ENCODE data around the gene SLC39A5.
"Not testable (repeated sequence)": the region's sequence is repeated elsewhere in the genome, so short reads cannot be mapped to it uniquely, and the experiment has no call there.

The SLC39A5 gene

DNA sequence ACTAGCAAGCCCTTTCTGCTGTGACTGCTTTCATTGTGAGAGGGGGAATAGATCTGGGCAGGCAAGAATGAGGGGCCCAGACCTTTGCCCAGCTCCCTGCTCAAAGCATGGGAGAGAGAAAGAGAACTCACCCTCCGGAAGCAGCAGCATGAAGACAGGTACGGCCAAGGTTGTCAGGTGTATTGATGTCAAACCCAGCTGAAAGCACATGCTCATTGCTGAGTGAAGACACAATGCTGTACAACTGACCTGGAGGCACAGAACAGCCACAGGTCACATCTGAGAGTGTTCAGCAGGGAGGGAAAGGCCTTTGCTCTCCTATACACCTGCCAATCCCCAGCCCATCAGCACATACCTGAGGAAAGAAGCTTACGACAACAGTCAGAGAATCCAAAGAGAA lies 22.8 kb downstream of the SLC39A5 start:
- DNase-seq, result no peak

GRCh38 chr12:56253091-56253490 lies 23.2 kb downstream of the SLC39A5 start:
- no peak for DNase-seq

- DNase-seq, result no peak
Observed at GRCh38 chr12:56255671-56256070, 25.8 kb downstream of the SLC39A5 start.

DNA sequence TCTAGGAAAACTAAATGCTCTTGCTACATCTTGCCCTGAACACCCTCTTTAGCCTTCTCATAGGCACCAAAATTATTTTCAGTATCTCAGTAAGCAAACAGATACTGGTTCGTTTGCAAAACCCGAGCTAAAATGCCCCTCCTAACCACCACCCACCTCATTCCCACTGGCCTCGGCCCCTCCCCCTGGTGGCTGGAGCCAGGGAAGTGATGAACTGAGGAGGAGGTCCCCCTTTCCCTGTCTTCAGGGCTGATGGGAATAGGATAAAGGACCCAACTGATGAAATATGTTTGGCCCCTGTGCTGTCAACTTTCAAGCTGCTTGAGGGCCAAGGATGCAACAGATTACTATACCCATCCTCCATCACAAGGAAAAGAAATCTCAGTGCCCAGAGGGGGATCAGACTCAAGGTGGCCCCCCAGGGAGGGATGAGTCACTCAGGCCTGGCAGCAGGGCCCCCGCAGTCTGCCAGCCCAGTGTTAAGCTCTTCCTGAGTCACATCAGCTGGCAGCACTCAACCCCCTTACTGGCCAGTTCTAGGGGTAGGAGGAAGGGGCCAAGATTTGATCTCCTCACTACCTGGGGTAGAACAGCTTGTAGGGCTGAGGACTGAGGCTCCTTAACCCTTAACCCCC lies 26.6 kb downstream of the SLC39A5 start:
- no peak for DNase-seq

DNA sequence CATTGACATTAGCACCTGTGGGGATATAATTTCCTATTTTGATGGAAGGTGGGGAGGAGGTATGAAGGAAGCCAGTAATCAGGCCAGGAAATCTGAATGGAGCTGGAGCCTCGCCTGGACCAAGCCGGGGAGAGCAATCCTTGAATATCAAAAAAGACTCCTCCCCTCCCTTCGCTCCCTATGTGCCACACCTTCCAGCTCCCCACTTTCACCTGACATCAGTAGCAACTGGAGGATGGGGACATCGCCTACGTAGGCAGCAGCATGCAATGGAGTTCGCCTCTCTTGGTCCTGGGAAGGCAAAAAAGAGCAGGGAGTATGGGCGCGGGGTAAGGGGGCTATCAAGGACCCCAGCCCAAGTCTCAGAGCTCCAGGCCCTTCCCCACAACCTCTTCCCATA lies 27.2 kb downstream of the SLC39A5 start:
- DNase-seq, result no peak

GRCh38 chr12:56257491-56258067 lies 27.7 kb downstream of the SLC39A5 start:
- no peak for DNase-seq

DNA sequence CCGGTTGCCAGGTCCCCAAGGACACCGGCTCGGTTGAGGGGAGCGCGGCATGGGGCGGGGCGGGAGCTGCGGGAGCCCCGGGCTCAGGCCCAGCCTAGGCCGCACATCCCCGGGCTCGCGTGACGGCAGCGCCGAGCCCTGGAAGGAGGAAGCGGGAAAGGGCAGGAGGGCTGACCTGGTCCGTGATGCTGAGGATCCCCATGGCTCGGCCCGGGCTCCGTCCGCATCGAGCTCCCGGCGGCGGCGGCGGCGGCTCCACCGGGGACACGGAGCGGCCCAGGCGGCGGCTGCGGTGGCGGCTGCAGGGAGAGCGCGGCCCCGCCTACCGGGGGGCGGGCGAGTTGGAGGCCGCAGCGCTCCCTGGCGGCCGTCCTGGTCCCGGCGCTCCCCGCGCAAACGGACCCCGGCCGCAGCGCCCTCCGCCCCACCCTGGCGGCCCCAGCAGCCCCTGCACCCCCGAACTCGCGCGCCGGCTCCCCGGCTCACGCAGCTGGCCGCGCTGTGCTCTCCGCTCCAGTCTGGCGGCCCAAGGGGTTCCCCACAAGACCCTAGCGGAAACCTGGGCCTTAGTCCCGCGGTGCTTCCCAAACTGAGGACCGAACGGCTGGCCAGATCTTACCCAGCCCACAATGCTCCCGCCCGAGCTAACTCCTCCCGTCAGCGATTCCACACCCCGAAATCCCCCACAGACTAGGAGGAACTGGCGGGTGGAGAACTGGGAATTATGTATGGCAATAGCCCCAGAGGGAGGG lies 28.4 kb downstream of the SLC39A5 start, which contains the start of gene ANKRD52:
Gene ANKRD52 (minus strand): TSS at position 317 of the 752 bp plus-strand sequence. CDS start 115 bp downstream, at position 202.
- DNase-seq, result no peak

GRCh38 chr12:56258820-56259183 lies 29.0 kb downstream of the SLC39A5 start:
- no peak for DNase-seq

GRCh38 chr12:56260380-56260779 lies 30.5 kb downstream of the SLC39A5 start:
- DNase-seq, result no peak

DNA sequence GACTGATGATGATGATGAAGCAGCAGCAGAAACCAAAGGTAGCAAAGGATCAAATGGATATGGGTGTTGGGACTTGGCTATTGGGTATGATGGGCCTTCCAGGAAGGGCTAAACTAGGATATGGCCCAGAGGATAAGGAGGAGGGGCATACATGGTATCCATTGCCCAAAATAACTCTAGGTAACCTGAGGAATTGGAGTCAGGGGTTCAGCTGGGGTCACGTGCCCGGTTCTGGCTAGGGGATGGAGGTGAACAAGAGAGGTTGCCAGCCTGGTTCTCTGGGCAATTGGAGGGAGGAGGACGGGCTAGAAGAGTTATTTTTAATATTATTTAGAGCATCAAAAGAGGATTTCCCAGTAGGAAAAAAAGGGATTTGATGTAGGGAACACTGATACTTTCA lies 31.1 kb downstream of the SLC39A5 start:
- DNase-seq, result no peak

DNA sequence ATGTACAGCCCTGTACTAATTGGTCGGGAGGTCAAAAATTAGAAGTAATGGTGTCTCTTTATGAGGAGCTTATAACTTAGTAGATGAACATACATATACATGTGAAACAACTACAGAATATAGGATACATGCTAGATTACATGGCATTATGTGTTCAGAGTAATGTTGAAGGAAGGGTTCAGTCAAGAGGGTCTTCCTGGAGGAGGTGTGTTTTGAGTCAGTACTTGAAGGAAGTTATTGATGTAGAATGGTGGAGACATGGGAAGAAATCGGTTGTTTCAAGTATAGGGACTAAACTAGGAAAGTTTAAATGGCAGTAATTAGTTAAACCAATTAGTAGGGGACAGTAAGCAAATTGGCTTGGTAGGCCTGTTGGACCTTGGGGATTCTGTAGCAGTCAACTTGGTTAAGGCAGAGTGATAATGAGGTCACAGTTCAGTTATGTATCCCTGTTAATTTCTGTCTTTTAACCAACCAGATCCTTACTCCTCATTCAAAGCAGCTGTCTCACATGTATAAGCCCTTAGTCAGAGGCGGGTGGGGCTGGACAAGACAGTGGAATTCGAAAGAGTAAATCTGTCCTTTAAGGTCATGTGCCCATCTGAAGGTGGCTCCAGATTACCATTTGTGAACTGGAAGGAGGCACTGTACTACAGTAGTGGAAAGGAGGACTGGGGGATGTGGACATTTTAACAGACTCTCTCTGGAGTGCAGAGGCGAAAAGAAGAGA lies 31.8 kb downstream of the SLC39A5 start:
- DNase-seq, result no peak

GRCh38 chr12:56262955-56263354 lies 33.1 kb downstream of the SLC39A5 start:
- DNase-seq, result not testable (repeated sequence)

DNA sequence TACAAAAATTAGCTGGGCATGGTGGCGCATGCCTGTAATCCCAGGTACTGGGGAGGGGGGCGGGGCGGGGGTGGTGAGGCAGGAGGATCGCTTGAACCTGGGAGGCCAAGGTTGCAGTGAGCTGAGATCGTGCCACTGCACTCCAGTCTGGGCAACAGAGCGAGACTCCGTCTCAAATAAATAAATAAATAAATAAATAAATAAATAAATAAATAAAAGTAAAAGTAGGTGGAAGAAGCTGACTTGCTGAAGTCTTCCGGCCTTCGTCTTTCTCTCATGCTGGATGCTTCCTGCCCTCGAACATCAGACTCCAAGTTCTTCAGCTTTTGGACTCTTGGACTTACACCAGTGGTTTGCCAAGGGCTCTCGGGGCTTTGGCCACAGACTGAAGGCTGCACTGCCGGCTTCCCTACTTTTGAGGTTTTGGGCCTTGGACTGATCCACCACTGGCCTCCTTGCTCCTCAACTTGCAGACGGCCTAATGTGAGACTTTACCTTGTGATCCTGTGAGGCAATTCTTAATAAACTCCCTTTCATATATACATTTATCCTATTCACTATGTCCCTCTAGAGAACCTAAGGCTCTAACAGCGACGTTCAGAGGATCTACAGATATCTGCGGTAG lies 36.3 kb downstream of the SLC39A5 start:
- not testable (repeated sequence) for DNase-seq

GRCh38 chr12:56266693-56267442 lies 37.0 kb downstream of the SLC39A5 start, which contains the start of gene COQ10A:
Gene COQ10A (plus strand): TSS chr12:56266942. CDS start chr12:56267119, 177 bp downstream.
- no peak for DNase-seq

DNA sequence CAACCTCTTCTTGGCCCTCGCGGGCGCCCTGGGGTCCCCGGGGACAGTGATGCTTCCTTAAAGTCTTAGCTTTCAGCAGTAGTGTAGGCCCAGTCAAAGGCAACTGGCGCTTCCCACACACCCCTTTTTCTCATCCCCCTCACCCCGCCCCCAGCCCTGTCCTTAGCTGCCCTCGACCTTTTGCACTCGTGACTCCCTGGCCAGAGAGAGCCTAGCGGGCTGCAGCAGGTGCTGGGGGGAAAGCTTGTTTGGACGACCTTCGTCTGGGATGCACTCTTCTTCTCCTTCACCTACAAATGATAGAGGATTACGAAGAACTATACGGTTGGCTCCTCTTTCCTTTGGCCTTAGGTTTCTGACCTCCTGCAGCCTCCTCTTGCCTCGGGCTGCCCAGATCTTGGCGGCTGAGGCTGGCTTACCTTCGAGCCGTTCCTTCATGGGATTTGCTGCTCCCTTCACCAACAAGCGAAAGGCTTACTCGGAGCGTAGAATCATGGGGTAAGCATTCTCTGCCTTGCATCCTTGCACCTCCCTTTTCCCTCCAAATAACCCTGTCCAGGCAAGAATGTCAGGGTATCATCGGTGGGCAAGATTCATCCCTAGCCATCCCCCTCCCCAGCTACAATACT lies 37.7 kb downstream of the SLC39A5 start:
- no peak for DNase-seq

- DNase-seq, result no peak
Observed at GRCh38 chr12:56271031-56271430, 41.2 kb downstream of the SLC39A5 start.

- not testable (repeated sequence) for DNase-seq
Observed at GRCh38 chr12:56272468-56272867, 42.6 kb downstream of the SLC39A5 start.

DNA sequence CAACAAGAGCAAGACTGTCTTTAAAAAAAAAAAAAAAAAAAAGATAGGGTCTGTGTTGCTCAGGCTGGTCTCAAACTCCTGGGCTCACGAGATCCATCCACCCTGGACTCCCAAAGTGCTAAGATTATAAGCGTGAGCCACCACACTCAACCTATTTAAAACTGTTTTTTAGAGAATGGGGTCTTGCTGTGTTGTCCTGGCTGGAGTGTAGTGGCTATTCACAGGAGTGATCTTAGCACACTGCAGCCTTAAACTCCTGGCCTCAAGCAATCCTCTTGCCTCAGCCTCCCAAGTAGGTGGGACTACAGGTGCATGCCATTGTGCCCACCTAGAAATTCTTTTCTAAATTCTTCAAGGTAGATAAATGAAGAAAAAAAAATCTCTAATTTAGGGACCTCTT lies 44.4 kb downstream of the SLC39A5 start:
- no peak for DNase-seq

DNA sequence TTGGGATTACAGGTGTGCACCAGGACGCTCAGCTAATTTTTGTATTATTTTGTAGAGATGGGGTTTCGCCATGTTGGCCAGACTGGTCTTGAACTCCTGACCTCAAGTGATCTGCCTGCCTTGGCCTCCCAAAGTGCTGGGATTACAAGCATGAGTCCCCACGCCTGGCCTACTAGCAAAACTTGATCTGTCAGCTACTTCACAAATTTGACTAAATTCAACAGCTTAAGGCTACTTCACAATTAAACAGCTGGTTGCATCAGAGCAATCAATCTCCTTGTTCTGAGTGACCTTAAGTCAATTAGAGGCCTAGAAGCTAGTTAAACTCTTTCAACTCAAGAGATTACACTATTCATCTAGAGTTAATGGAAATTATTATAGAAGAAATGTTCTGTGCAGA lies 49.1 kb downstream of the SLC39A5 start:
- DNase-seq, result no peak

DNA sequence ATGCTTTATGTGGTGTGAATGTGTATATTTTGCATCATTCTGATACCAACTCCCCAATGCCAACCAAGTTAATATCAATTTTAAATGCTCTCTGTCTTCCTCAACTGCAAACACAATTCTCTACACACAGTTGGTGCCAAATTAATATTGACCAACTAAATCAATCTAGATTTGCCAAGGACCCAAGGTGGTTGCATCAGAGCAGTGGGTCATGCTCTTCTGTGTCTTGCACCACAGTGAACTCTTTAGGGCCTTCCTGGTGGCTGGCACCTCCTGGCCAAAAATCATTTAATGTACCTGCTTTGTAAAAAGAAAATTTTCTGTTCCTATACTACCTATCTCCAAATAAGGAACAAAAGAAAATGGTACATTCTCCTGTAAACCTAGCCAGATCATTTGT lies 51.0 kb downstream of the SLC39A5 start:
- no peak for DNase-seq

- DNase-seq, result no peak
Observed at GRCh38 chr12:56282030-56282429, 52.2 kb downstream of the SLC39A5 start.

- no peak for DNase-seq
Observed at GRCh38 chr12:56282579-56282978, 52.7 kb downstream of the SLC39A5 start.

Data from NCI-H2081 treated with DMSO at 0.1 percent for 48 hours (cell line).